ENCODE measurements around the gene WDR5B.
"Not testable (repeated sequence)": the region's sequence is repeated elsewhere in the genome, so short reads cannot be mapped to it uniquely, and the experiment has no call there.

Gene WDR5B

DNA sequence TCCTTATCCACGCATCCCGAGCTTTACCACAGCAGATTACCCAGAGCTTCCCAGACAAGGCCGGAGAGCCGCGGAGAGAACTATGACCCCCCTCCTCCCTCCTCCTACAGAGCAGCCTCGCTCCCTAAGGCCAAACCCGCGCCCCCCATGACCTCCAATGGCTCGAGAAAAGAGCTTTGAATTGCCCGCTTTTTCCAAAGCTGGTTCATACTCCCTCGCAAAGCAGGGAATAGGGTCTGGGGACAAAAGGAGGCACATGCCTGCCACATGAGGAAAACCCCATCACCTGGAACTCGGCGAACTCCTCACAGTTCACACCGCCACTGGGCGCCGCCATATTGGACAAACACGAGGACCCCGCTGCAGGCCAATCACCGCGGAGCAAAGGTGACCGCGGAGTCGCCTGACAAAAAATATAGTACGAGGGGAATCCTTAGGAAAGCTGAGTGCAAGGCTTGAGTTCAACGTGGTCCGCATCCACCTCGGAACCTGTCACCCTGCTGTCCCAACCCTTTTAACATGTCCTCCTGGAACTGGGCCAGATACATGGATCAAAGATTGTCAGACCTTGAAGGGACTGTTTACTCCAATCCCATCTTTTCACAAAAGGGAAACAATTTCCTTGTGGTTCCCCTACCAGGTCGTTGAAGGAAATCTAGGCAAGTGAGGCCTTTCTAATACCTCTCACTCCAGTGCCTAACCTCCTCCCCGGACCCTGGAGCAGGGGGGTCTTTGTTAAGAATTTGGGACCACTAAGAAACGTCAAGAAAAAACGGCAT, 32.8 kb downstream of the WDR5B start, which contains the start of gene MIX23:
Gene MIX23, minus strand, starts transcription at position 344 of the 779 bp plus-strand sequence. Its CDS starts 7 bp downstream, at position 337.
- Histone ChIP-seq H2BK5ac (ENCODE audit: low read length) (no peak within 1 kb of the TSS), H2BK15ac (replicated peaks; ENCODE audit: low read depth) (no peak within 1 kb of the TSS), H3K4me1 (ENCODE audit: control insufficient read depth, low read depth, low read length) (no peaks in the 10 kb centered on the region), H3K4me2 (ENCODE audit: low read length) (peak within 1 kb of the TSS; percentile 63), H3K27me3 (ENCODE audit: insufficient read depth, low read length, poor library complexity) (no peaks in the 10 kb centered on the region), H2AK5ac (ENCODE audit: low read length) (no peak within 1 kb of the TSS), H3K27ac (ENCODE audit: low read depth, low read length) (peak within 1 kb of the TSS; percentile 6), H3K4ac (ENCODE audit: low read depth, low read length) (peak within 1 kb of the TSS; percentile 18), H4K5ac (ENCODE audit: low read length) (peak within 1 kb of the TSS; percentile 35), H3K23ac (ENCODE audit: low read length) (no peak within 1 kb of the TSS), H3K79me2 (ENCODE audit: control insufficient read depth, insufficient read depth, low read length) (peaks cover 20% of the 10 kb centered on the region), H3K9ac (ENCODE audit: low read length) (peak within 1 kb of the TSS; percentile 73), H3K18ac (ENCODE audit: low read length) (peak within 1 kb of the TSS; percentile 16), H3K79me1 (ENCODE audit: low read length) (peaks cover 3% of the 10 kb centered on the region), H4K8ac (ENCODE audit: low read depth, low read length) (peak within 1 kb of the TSS; percentile 79), H3K4me3 (ENCODE audit: low read length) (peak within 1 kb of the TSS; percentile 61), H2BK120ac (ENCODE audit: low read depth, low read length) (no peak within 1 kb of the TSS), H3K36me3 (ENCODE audit: control insufficient read depth, insufficient read depth, low read length) (no peaks in the 10 kb centered on the region), H3K56ac (ENCODE audit: low read length) (peak within 1 kb of the TSS; percentile 89)
- peak; percentile 94 for DNase-seq
- no CpG with 5 or more reads among the region's 31 CpGs for WGBS (ENCODE audit: extremely low coverage, insufficient coverage, low lambda C conversion rate)

DNA sequence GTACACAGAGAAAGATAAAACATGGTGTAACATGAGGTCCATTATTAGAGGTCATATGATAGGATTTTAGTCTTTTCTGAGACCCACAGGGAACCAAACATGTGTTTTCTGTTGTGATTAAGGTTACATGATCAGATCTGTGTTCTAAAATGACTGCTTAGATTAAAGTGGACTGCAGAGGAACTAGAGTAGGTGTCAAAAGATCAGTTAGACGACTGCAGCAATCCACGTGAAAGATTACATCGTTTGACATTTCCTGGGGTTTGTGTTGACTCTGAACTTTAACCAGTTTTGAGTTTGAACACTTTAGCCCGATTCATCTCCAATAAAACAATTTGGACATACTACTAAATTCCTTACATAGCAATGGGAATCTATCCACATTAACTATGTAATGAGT, 37.9 kb downstream of the WDR5B start:
- Histone ChIP-seq H3K4me2 (ENCODE audit: low read length) (no peak overlapping the region), H3K79me1 (ENCODE audit: low read length) (peaks cover 5% of the 10 kb centered on the region), H2BK15ac (replicated peaks; ENCODE audit: low read depth) (no peak overlapping the region), H3K4ac (ENCODE audit: low read depth, low read length) (no peak overlapping the region), H3K23ac (ENCODE audit: low read length) (no peak overlapping the region), H3K27me3 (ENCODE audit: insufficient read depth, low read length, poor library complexity) (no peaks in the 10 kb centered on the region), H3K4me1 (ENCODE audit: control insufficient read depth, low read depth, low read length) (no peaks in the 10 kb centered on the region), H3K36me3 (ENCODE audit: control insufficient read depth, insufficient read depth, low read length) (no peaks in the 10 kb centered on the region), H3K4me3 (ENCODE audit: low read length) (no peak overlapping the region), H2BK5ac (ENCODE audit: low read length) (no peak overlapping the region), H2BK120ac (ENCODE audit: low read depth, low read length) (no peak overlapping the region), H4K5ac (ENCODE audit: low read length) (no peak overlapping the region), H3K79me2 (ENCODE audit: control insufficient read depth, insufficient read depth, low read length) (peaks cover 20% of the 10 kb centered on the region), H3K18ac (ENCODE audit: low read length) (no peak overlapping the region), H2AK5ac (ENCODE audit: low read length) (no peak overlapping the region), H3K9ac (ENCODE audit: low read length) (no peak overlapping the region), H3K56ac (ENCODE audit: low read length) (no peak overlapping the region), H3K27ac (ENCODE audit: low read depth, low read length) (no peak overlapping the region), H4K8ac (ENCODE audit: low read depth, low read length) (no peak overlapping the region)
- DNase-seq: no peak
- no CpG with 5 or more reads among the region's 4 CpGs for WGBS (ENCODE audit: extremely low coverage, insufficient coverage, low lambda C conversion rate)

DNA sequence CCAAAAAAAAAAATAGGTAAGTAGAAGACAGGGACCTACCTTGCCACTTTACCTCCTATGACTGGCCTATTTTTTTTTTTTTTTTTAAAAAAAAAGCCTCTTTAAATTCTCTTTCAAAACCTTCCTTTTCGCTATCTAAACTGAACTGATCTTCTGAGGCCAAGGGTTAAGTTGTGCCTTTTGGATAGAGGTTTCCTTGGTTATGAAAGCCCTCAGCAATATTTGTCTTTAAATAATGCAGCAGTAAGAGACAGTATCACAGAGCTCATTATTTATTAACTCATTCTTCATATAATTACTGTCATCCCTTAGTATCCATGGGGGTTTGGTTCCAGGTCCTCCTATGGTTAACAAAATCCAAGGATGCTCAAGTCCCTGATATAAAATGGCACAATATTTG, 41.8 kb downstream of the WDR5B start:
- Histone ChIP-seq H3K4me2 (ENCODE audit: low read length) (no peak overlapping the region), H4K8ac (ENCODE audit: low read depth, low read length) (no peak overlapping the region), H3K4ac (ENCODE audit: low read depth, low read length) (no peak overlapping the region), H4K5ac (ENCODE audit: low read length) (no peak overlapping the region), H3K4me3 (ENCODE audit: low read length) (no peak overlapping the region), H2BK5ac (ENCODE audit: low read length) (no peak overlapping the region), H3K56ac (ENCODE audit: low read length) (no peak overlapping the region), H2AK5ac (ENCODE audit: low read length) (no peak overlapping the region), H3K9ac (ENCODE audit: low read length) (no peak overlapping the region), H3K27me3 (ENCODE audit: insufficient read depth, low read length, poor library complexity) (no peaks in the 10 kb centered on the region), H2BK120ac (ENCODE audit: low read depth, low read length) (no peak overlapping the region), H3K79me1 (ENCODE audit: low read length) (peaks cover 2% of the 10 kb centered on the region), H3K18ac (ENCODE audit: low read length) (no peak overlapping the region), H3K27ac (ENCODE audit: low read depth, low read length) (no peak overlapping the region), H3K36me3 (ENCODE audit: control insufficient read depth, insufficient read depth, low read length) (no peaks in the 10 kb centered on the region), H3K4me1 (ENCODE audit: control insufficient read depth, low read depth, low read length) (no peaks in the 10 kb centered on the region), H3K79me2 (ENCODE audit: control insufficient read depth, insufficient read depth, low read length) (no peaks in the 10 kb centered on the region), H3K23ac (ENCODE audit: low read length) (no peak overlapping the region), H2BK15ac (replicated peaks; ENCODE audit: low read depth) (no peak overlapping the region)
- WGBS (ENCODE audit: extremely low coverage, insufficient coverage, low lambda C conversion rate): no CpG with 5 or more reads among the region's 1 CpG
- DNase-seq: no peak

DNA sequence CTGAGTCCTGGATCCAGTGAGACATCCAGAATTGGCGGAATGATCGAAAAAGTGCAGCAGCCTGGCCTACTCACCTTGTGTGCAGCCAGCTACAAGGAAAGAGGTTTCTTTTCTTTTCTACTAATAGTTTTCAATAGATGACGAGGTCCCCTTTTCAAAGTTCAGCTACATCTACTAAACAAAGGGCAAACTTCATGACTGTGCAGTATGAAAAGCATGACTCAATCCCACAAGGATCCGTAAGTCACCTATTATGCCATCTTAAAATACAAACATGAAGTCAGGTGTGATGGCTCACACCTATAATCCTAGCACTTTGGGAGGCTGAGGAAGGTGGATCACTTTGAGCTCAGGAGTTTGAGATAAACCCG, 49.5 kb downstream of the WDR5B start:
- no peak overlapping the region for H2BK15ac ChIP-seq (replicated peaks; ENCODE audit: low read depth)

DNA sequence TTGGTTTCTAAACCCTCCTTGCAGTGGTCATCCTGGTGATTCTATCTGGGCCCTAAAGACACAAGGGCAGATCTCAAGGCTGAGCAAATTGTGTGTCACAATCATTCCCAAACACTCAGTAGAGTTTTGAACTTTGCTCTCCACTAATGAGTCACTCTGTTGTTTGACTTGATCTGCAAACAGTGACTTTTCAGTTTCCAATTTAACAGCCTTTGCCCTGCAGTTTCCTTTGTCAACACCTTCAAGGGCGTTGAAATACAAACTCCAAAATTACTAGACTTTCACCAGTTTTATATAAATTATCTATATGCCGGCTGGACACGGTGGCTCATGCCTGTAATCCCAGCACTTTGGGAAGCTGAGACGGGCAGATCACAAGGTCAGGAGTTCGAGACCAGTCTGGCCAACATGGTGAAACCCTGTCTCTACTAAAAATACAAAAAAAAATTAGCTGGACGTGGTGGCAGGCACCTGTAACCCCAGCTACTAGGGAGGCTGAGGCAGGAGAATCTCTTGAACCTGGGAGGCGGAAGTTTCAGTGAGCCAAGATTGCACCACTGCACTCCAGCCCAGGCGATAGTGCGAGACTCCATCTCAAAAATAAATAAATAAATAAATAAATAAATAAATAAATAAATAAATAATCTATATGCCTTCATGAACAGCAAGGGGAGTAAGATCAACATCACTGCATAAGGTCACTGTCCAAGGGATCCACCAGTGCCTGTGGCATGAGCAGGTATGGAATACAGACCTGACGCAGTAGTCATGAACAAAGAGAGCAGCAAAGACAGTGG, 50.1 kb downstream of the WDR5B start:
- WGBS (ENCODE audit: extremely low coverage, insufficient coverage, low lambda C conversion rate): no CpG with 5 or more reads among the region's 10 CpGs
- H3K4me3 ChIP-seq (ENCODE audit: low read length); H4K8ac ChIP-seq (ENCODE audit: low read depth, low read length); H3K4ac ChIP-seq (ENCODE audit: low read depth, low read length); H4K5ac ChIP-seq (ENCODE audit: low read length); H3K56ac ChIP-seq (ENCODE audit: low read length); H3K18ac ChIP-seq (ENCODE audit: low read length); H2AK5ac ChIP-seq (ENCODE audit: low read length); H3K36me3 ChIP-seq (ENCODE audit: control insufficient read depth, insufficient read depth, low read length); H3K27me3 ChIP-seq (ENCODE audit: insufficient read depth, low read length, poor library complexity); H3K4me1 ChIP-seq (ENCODE audit: control insufficient read depth, low read depth, low read length); DNase-seq; H3K9ac ChIP-seq (ENCODE audit: low read length); H3K79me1 ChIP-seq (ENCODE audit: low read length); H2BK120ac ChIP-seq (ENCODE audit: low read depth, low read length); H3K23ac ChIP-seq (ENCODE audit: low read length); H2BK5ac ChIP-seq (ENCODE audit: low read length); H2BK15ac ChIP-seq (replicated peaks; ENCODE audit: low read depth); H3K4me2 ChIP-seq (ENCODE audit: low read length); H3K79me2 ChIP-seq (ENCODE audit: control insufficient read depth, insufficient read depth, low read length); H3K27ac ChIP-seq (ENCODE audit: low read depth, low read length): not testable (repeated sequence)

More for the DNA sequence above, 49.5 kb downstream of the WDR5B start:
- H3K36me3 ChIP-seq (ENCODE audit: control insufficient read depth, insufficient read depth, low read length): peaks cover 3% of the 10 kb centered on the region
- no peak overlapping the region for H3K4me2 ChIP-seq (ENCODE audit: low read length)
- no peak overlapping the region for H4K5ac ChIP-seq (ENCODE audit: low read length)
- no peaks in the 10 kb centered on the region for H3K79me1 ChIP-seq (ENCODE audit: low read length)
- DNase-seq: no peak
- H3K23ac ChIP-seq (ENCODE audit: low read length): no peak overlapping the region
- no peak overlapping the region for H3K9ac ChIP-seq (ENCODE audit: low read length)
- no peak overlapping the region for H2BK5ac ChIP-seq (ENCODE audit: low read length)
- WGBS (ENCODE audit: extremely low coverage, insufficient coverage, low lambda C conversion rate): no CpG with 5 or more reads among the region's 5 CpGs
- H3K79me2 ChIP-seq (ENCODE audit: control insufficient read depth, insufficient read depth, low read length): no peaks in the 10 kb centered on the region
- no peaks in the 10 kb centered on the region for H3K4me1 ChIP-seq (ENCODE audit: control insufficient read depth, low read depth, low read length)
- no peak overlapping the region for H3K18ac ChIP-seq (ENCODE audit: low read length)
- H4K8ac ChIP-seq (ENCODE audit: low read depth, low read length): no peak overlapping the region
- H3K4ac ChIP-seq (ENCODE audit: low read depth, low read length): no peak overlapping the region
- no peak overlapping the region for H2BK120ac ChIP-seq (ENCODE audit: low read depth, low read length)
- H3K27ac ChIP-seq (ENCODE audit: low read depth, low read length): no peak overlapping the region
- no peak overlapping the region for H2AK5ac ChIP-seq (ENCODE audit: low read length)
- H3K27me3 ChIP-seq (ENCODE audit: insufficient read depth, low read length, poor library complexity): no peaks in the 10 kb centered on the region
- H3K4me3 ChIP-seq (ENCODE audit: low read length): no peak overlapping the region
- H3K56ac ChIP-seq (ENCODE audit: low read length): no peak overlapping the region
